ENCODE measurements around the gene RFX2. TPM values are rescaled to one million over a fixed set of nuclear protein-coding genes. Genes with fewer than 3 reads are reported as not detected.
A peak's percentile ranks its signal among the peaks of the same experiment; 100 is the strongest.

RFX2 gene
- total RNA-seq, 6 experiments from 2014 or later = 6.3 to 9.5 (median 6.9) TPM

GRCh38 chr19:5996102-5996501 lies 114.2 kb downstream of the RFX2 start:
- TF ChIP-seq CTCF (IDR thresholded peaks at IDR 0.05) = no peak
- H3K36me3 Mint-ChIP-seq (ENCODE audit: low read depth) = peaks cover 23% of the 10 kb centered on the region
- H3K27me3 Mint-ChIP-seq (ENCODE audit: insufficient read depth) = peaks cover 2% of the 10 kb centered on the region
- no peak for DNase-seq
- peaks cover 10% of the 10 kb centered on the region for H3K4me1 Mint-ChIP-seq (ENCODE audit: low read depth)
- H3K27ac Mint-ChIP-seq = no peak overlapping the region
- H3K9me3 Mint-ChIP-seq = no peaks in the 10 kb centered on the region
- no peak overlapping the region for H3K4me3 Mint-ChIP-seq

- Mint-ChIP-seq H3K4me1 (ENCODE audit: low read depth) (peaks cover 10% of the 10 kb centered on the region), H3K4me3 (no peak overlapping the region), H3K36me3 (ENCODE audit: low read depth) (peaks cover 18% of the 10 kb centered on the region), H3K27ac (no peak overlapping the region), H3K27me3 (ENCODE audit: insufficient read depth) (peaks cover 2% of the 10 kb centered on the region; the same call in 1 of the 2 replicates), H3K9me3 (no peaks in the 10 kb centered on the region)
- TF ChIP-seq CTCF (IDR thresholded peaks at IDR 0.05) = no peak
- no peak for DNase-seq
Measured at GRCh38 chr19:5995606-5996005, 114.7 kb downstream of the RFX2 start.

GRCh38 chr19:5994405-5995165 lies 115.7 kb downstream of the RFX2 start:
- Mint-ChIP-seq H3K36me3 (ENCODE audit: low read depth) (peaks cover 11% of the 10 kb centered on the region; the same call in 1 of the 2 replicates), H3K4me1 (ENCODE audit: low read depth) (peaks cover 10% of the 10 kb centered on the region), H3K27ac (no peak overlapping the region), H3K27me3 (ENCODE audit: insufficient read depth) (peaks cover 2% of the 10 kb centered on the region), H3K9me3 (no peaks in the 10 kb centered on the region), H3K4me3 (no peak overlapping the region)
- DNase-seq = no peak
- TF ChIP-seq CTCF (IDR thresholded peaks at IDR 0.05) = no peak

- Mint-ChIP-seq H3K4me3 (peak overlapping the region; percentile 54; the same call in 1 of the 2 replicates), H3K9me3 (no peaks in the 10 kb centered on the region), H3K27me3 (ENCODE audit: insufficient read depth) (peaks cover 5% of the 10 kb centered on the region), H3K4me1 (ENCODE audit: low read depth) (peaks cover 10% of the 10 kb centered on the region), H3K36me3 (ENCODE audit: low read depth) (peaks cover 8% of the 10 kb centered on the region; the same call in 1 of the 2 replicates), H3K27ac (no peak overlapping the region)
- TF ChIP-seq CTCF (IDR thresholded peaks at IDR 0.05) = no peak
- DNase-seq = no peak
Measured at GRCh38 chr19:5993648-5994358, 116.5 kb downstream of the RFX2 start.

GRCh38 chr19:5993201-5993600 lies 117.1 kb downstream of the RFX2 start:
- DNase-seq = no peak
- TF ChIP-seq CTCF (IDR thresholded peaks at IDR 0.05) = no peak
- H3K27ac Mint-ChIP-seq = no peak overlapping the region
- no peaks in the 10 kb centered on the region for H3K9me3 Mint-ChIP-seq
- H3K36me3 Mint-ChIP-seq (ENCODE audit: low read depth) = peaks cover 8% of the 10 kb centered on the region; the same call in 1 of the 2 replicates
- H3K27me3 Mint-ChIP-seq (ENCODE audit: insufficient read depth) = peaks cover 5% of the 10 kb centered on the region
- no peak overlapping the region for H3K4me3 Mint-ChIP-seq
- peaks cover 10% of the 10 kb centered on the region for H3K4me1 Mint-ChIP-seq (ENCODE audit: low read depth)

Data from HFFc6 (cell line).